HG02852 (cell line): ENCODE measurements around the gene SOX13.

Experiments
- ATAC-seq: cut with Tn5 transposase; IDR thresholded peaks from one replicate; pipeline ENCODE4 v1.9.1; 2021; ENCODE audit warnings: mild to moderate bottlenecking, moderate library complexity; ENCODE audit not compliant: unreplicated experiment

SOX13 gene

GRCh38 chr1:204105131-204105515 is 32.2 kb downstream of the SOX13 start:
- ATAC-seq = no peak

GRCh38 chr1:204106825-204107224 is 33.9 kb downstream of the SOX13 start:
- ATAC-seq = no peak

GRCh38 chr1:204107892-204108291 is 35.0 kb downstream of the SOX13 start:
- no peak for ATAC-seq

GRCh38 chr1:204108312-204109141 is 35.6 kb downstream of the SOX13 start:
- ATAC-seq = no peak

GRCh38 chr1:204110894-204111633 is 38.1 kb downstream of the SOX13 start:
- ATAC-seq = no peak

- no peak for ATAC-seq
Observed at GRCh38 chr1:204112876-204113730, 40.2 kb downstream of the SOX13 start.

GRCh38 chr1:204113896-204114295 is 41.0 kb downstream of the SOX13 start:
- no peak for ATAC-seq

GRCh38 chr1:204114606-204115005 is 41.7 kb downstream of the SOX13 start:
- ATAC-seq = no peak

GRCh38 chr1:204115116-204115515 is 42.2 kb downstream of the SOX13 start:
- ATAC-seq = no peak

- no peak for ATAC-seq
Observed at GRCh38 chr1:204116539-204116938, 43.6 kb downstream of the SOX13 start.

- no peak for ATAC-seq
Observed at GRCh38 chr1:204121840-204122555, 49.1 kb downstream of the SOX13 start.

GRCh38 chr1:204123376-204123775 is 50.5 kb downstream of the SOX13 start:
- no peak for ATAC-seq

GRCh38 chr1:204124639-204125038 is 51.7 kb downstream of the SOX13 start:
- ATAC-seq = no peak

GRCh38 chr1:204125759-204126351 is 52.9 kb downstream of the SOX13 start:
- ATAC-seq = no peak

- no peak for ATAC-seq
Observed at GRCh38 chr1:204126386-204126785, 53.5 kb downstream of the SOX13 start.

- no peak for ATAC-seq
Observed at GRCh38 chr1:204126956-204127355, 54.0 kb downstream of the SOX13 start.

GRCh38 chr1:204127597-204128242 is 54.8 kb downstream of the SOX13 start:
- ATAC-seq = no peak

- ATAC-seq = no peak
Observed at GRCh38 chr1:204128464-204128963, 55.6 kb downstream of the SOX13 start.
